ENCODE data around the gene KAZALD1. TPM values are rescaled to one million over a fixed set of nuclear protein-coding genes. Genes with fewer than 3 reads are reported as not detected.

Gene KAZALD1
- total RNA-seq, 1 donor from 2014 or later, result 8.1 TPM

DNA sequence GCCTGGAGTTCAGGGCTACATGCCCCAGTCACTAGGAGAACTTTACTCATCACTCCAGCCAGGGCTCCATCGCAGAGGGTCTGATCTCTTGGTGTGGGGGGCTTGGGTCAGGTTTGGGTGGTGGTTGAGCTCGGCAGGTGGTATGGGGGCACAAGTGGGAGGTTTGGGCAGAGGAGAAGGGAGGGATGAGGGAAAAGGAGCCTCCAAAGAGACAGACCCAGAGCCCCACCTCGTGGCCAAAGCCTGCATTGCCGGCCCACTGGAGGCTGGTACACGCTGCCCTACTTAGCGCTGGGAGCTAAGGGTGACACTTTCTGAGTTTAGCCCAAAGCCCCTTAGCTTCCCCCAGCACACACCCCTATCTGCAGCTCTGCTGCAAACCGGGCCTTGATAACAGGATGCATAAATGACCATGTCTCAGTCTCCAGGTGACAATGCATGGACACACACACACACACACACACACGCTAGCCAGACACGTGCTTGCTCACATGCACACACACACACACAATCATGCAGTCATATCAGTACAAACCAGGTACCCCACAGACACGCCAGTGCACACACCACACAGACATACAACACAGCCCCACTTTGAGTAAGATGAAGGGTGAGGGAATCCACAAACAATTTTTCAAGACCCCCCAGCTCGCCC, 47.4 kb upstream of the KAZALD1 start:
- Histone ChIP-seq H4K20me1 (ENCODE audit: insufficient read depth, low read length) (peaks cover 2% of the 10 kb centered on the region), H3K27me3 (ENCODE audit: insufficient read depth, low read length) (no peaks in the 10 kb centered on the region), H3K4me3 (ENCODE audit: insufficient read depth, low read depth, low read length) (no peak overlapping the region), H3K36me3 (ENCODE audit: insufficient read depth, low read length) (no peaks in the 10 kb centered on the region), H3K27ac (ENCODE audit: low read depth, low read length) (no peak overlapping the region), H3K4me2 (ENCODE audit: low read length) (no peak overlapping the region), H3K79me2 (ENCODE audit: insufficient read depth, low read length) (no peaks in the 10 kb centered on the region), H3K4me1 (ENCODE audit: insufficient read depth, low read length) (peaks cover 43% of the 10 kb centered on the region), H2AFZ (ENCODE audit: low read depth, low read length) (no peak overlapping the region), H3K9ac (ENCODE audit: low read length) (no peak overlapping the region), H3K9me3 (ENCODE audit: insufficient read depth, low read depth, low read length) (no peaks in the 10 kb centered on the region)
- Mint-ChIP-seq H3K27me3 (ENCODE audit: low read depth, unreplicated experiment) (peaks cover 14% of the 10 kb centered on the region), H3K4me3 (ENCODE audit: unreplicated experiment) (peak overlapping the region; percentile 20), H3K9me3 (ENCODE audit: unreplicated experiment) (no peaks in the 10 kb centered on the region), H3K4me1 (ENCODE audit: low read depth, unreplicated experiment) (peaks cover 21% of the 10 kb centered on the region), H3K36me3 (ENCODE audit: low read depth, unreplicated experiment) (peaks cover 2% of the 10 kb centered on the region), H3K27ac (ENCODE audit: unreplicated experiment) (peak overlapping the region; percentile 59)
- DNase-seq (ENCODE audit: low read depth) (no peak), FAIRE-seq (no peak)
- no peak for TF ChIP-seq EZH2 (IDR thresholded peaks at IDR 0.05; ENCODE audit: insufficient read depth, low read length)
- TF ChIP-seq, protein P1, sequence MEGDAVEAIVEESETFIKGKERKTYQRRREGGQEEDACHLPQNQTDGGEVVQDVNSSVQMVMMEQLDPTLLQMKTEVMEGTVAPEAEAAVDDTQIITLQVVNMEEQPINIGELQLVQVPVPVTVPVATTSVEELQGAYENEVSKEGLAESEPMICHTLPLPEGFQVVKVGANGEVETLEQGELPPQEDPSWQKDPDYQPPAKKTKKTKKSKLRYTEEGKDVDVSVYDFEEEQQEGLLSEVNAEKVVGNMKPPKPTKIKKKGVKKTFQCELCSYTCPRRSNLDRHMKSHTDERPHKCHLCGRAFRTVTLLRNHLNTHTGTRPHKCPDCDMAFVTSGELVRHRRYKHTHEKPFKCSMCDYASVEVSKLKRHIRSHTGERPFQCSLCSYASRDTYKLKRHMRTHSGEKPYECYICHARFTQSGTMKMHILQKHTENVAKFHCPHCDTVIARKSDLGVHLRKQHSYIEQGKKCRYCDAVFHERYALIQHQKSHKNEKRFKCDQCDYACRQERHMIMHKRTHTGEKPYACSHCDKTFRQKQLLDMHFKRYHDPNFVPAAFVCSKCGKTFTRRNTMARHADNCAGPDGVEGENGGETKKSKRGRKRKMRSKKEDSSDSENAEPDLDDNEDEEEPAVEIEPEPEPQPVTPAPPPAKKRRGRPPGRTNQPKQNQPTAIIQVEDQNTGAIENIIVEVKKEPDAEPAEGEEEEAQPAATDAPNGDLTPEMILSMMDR (IDR thresholded peaks at IDR 0.05; ENCODE audit: insufficient read depth, low read depth, low read length), result peak; percentile 91

DNA sequence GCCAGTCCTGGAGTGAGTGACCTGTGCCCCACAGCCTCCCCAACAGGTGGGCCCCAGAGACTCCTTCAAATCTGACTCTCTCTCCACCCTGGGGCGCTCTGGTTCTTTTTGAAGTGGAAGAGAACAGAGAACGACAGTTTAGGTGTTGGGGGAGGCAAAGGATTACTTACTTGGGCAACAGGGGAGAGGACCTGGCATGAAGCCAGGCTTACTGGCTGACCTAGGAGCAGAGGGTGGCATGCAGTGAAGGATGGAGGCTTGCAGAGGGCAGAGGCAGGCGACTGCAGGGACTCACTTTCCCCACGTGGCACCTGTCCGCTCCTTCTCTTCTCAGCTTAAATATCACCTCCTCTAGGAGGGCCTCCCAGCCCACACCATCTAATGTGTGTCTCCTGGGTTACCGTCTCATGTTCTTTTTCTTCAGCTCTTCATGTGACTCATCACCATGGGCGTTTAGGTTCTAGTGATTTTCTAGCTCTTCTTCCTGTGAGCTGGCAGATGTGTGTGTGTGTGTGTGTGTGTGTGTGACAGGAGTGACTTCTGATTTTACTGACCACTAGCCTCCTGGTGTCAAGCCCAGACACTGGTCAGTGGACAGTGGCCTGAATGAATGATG, 46.7 kb upstream of the KAZALD1 start:
- Histone ChIP-seq H3K9ac (ENCODE audit: low read length) (no peak overlapping the region), H3K9me3 (ENCODE audit: insufficient read depth, low read depth, low read length) (no peaks in the 10 kb centered on the region), H3K4me2 (ENCODE audit: low read length) (peak overlapping the region; percentile 24), H4K20me1 (ENCODE audit: insufficient read depth, low read length) (peaks cover 2% of the 10 kb centered on the region), H3K27me3 (ENCODE audit: insufficient read depth, low read length) (no peaks in the 10 kb centered on the region), H3K79me2 (ENCODE audit: insufficient read depth, low read length) (no peaks in the 10 kb centered on the region), H3K27ac (ENCODE audit: low read depth, low read length) (no peak overlapping the region), H2AFZ (ENCODE audit: low read depth, low read length) (no peak overlapping the region), H3K4me1 (ENCODE audit: insufficient read depth, low read length) (peaks cover 43% of the 10 kb centered on the region), H3K36me3 (ENCODE audit: insufficient read depth, low read length) (no peaks in the 10 kb centered on the region), H3K4me3 (ENCODE audit: insufficient read depth, low read depth, low read length) (no peak overlapping the region)
- H3K9me3 Mint-ChIP-seq (ENCODE audit: unreplicated experiment), result no peaks in the 10 kb centered on the region
- peaks cover 2% of the 10 kb centered on the region for H3K36me3 Mint-ChIP-seq (ENCODE audit: low read depth, unreplicated experiment)
- DNase-seq (ENCODE audit: low read depth) (peak; percentile 86), FAIRE-seq (peak; percentile 23)
- TF ChIP-seq, protein P1 (IDR thresholded peaks at IDR 0.05; ENCODE audit: insufficient read depth, low read depth, low read length), result no peak
- TF ChIP-seq EZH2 (IDR thresholded peaks at IDR 0.05; ENCODE audit: insufficient read depth, low read length), result no peak
- H3K27me3 Mint-ChIP-seq (ENCODE audit: low read depth, unreplicated experiment), result peaks cover 18% of the 10 kb centered on the region
- no peak overlapping the region for H3K4me3 Mint-ChIP-seq (ENCODE audit: unreplicated experiment)
- peaks cover 23% of the 10 kb centered on the region for H3K4me1 Mint-ChIP-seq (ENCODE audit: low read depth, unreplicated experiment)
- H3K27ac Mint-ChIP-seq (ENCODE audit: unreplicated experiment), result no peak overlapping the region

DNA sequence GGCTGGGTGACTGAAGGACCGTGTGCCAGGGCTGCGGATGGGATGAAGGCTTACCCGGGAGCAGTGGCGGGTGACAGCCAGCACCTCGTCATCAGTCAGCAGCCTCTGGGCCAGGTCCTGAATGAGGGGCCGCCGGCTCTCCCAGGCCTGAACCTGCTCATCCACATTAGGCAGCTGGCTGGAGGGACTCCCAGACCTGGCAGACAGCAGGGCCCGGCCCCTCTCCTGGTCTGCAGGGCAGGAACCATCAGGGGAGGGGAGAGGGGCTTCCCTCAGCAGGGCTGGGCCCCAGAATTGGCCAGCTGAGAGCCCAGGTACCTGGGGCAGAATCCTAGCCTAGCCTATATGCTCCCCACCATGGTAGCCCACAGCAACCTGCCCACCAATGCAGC, 46.2 kb upstream of the KAZALD1 start:
- Mint-ChIP-seq H3K27me3 (ENCODE audit: low read depth, unreplicated experiment) (peaks cover 18% of the 10 kb centered on the region), H3K36me3 (ENCODE audit: low read depth, unreplicated experiment) (peaks cover 2% of the 10 kb centered on the region), H3K4me3 (ENCODE audit: unreplicated experiment) (no peak overlapping the region), H3K9me3 (ENCODE audit: unreplicated experiment) (no peaks in the 10 kb centered on the region), H3K27ac (ENCODE audit: unreplicated experiment) (no peak overlapping the region), H3K4me1 (ENCODE audit: low read depth, unreplicated experiment) (peaks cover 23% of the 10 kb centered on the region)
- Histone ChIP-seq H3K36me3 (ENCODE audit: insufficient read depth, low read length) (no peaks in the 10 kb centered on the region), H3K4me3 (ENCODE audit: insufficient read depth, low read depth, low read length) (no peak overlapping the region), H3K4me2 (ENCODE audit: low read length) (peak overlapping the region; percentile 24), H3K9ac (ENCODE audit: low read length) (no peak overlapping the region), H3K9me3 (ENCODE audit: insufficient read depth, low read depth, low read length) (no peaks in the 10 kb centered on the region), H3K4me1 (ENCODE audit: insufficient read depth, low read length) (peaks cover 43% of the 10 kb centered on the region), H2AFZ (ENCODE audit: low read depth, low read length) (no peak overlapping the region), H3K27ac (ENCODE audit: low read depth, low read length) (no peak overlapping the region), H3K79me2 (ENCODE audit: insufficient read depth, low read length) (no peaks in the 10 kb centered on the region), H4K20me1 (ENCODE audit: insufficient read depth, low read length) (peaks cover 2% of the 10 kb centered on the region), H3K27me3 (ENCODE audit: insufficient read depth, low read length) (no peaks in the 10 kb centered on the region)
- DNase-seq (ENCODE audit: low read depth) (no peak), FAIRE-seq (no peak)
- no peak for TF ChIP-seq EZH2 (IDR thresholded peaks at IDR 0.05; ENCODE audit: insufficient read depth, low read length)
- TF ChIP-seq, protein P1 (IDR thresholded peaks at IDR 0.05; ENCODE audit: insufficient read depth, low read depth, low read length), result no peak

All from astrocyte (in vitro differentiated cells and primary cell).